Lower lobe of right lung (tissue), 2 donors: ENCODE measurements around the gene XYLT1. TPM values are rescaled to one million over a fixed set of nuclear protein-coding genes. Genes with fewer than 3 reads are reported as not detected.

Experiments used
- ATAC-seq, 2 donors: fragments of 200-7000 bp; cut with Tn5 transposase; one replicate each; pipeline ENCODE4 v1.9.1; 2020 to 2022; ENCODE audit warnings: mild to moderate bottlenecking in 2 of 2, moderate library complexity in 2 of 2
- DNase-seq: peaks from one replicate; pipeline ENCODE4 v3.0.0-alpha.2; 2020
- H3K27ac ChIP-seq: fragments of 200-600 bp; one replicate; pipeline ENCODE4 v1.8.0; 2022
- H3K27me3 ChIP-seq: fragments of 200-600 bp; one replicate; pipeline ENCODE4 v1.8.0; 2022; ENCODE audit warnings: low read depth
- H3K36me3 ChIP-seq: fragments of 200-600 bp; one replicate; pipeline ENCODE4 v1.8.0; 2022; ENCODE audit warnings: mild to moderate bottlenecking
- H3K4me1 ChIP-seq: fragments of 200-600 bp; one replicate; pipeline ENCODE4 v1.8.0; 2022
- H3K4me3 ChIP-seq: fragments of 200-600 bp; one replicate; pipeline ENCODE4 v1.8.0; 2022; ENCODE audit warnings: mild to moderate bottlenecking
- H3K9me3 ChIP-seq: fragments of 200-600 bp; one replicate; pipeline ENCODE4 v1.8.0; 2022
- intact Hi-C: fragments of 100-400 bp; cut with DNase I; formaldehyde crosslinking; loops from one replicate; pipeline ENCODE4 v1.11.0; 2022
- total RNA-seq: library from RNA; stranded (reverse); fragmentation: NEBNext Ultra II Directional; extraction: Animal tissue kit (Norgen Biotek cat#: 25700); gene quantifications from one replicate; pipeline ENCODE4 v1.2.1, GENCODE V29; 2021
- TF ChIP-seq, protein P1 (sequence below): fragments of 200-600 bp; IDR thresholded peaks from one replicate; pipeline ENCODE4 v1.8.0; 2022; ENCODE audit warnings: antibody characterized with exemption, mild to moderate bottlenecking
- donor health status: DM: no; HTN: yes; CAD: no; lungs with severe emphysema.

The XYLT1 gene
- total RNA-seq, 1 donor from 2014 or later, result 9.0 TPM

DNA sequence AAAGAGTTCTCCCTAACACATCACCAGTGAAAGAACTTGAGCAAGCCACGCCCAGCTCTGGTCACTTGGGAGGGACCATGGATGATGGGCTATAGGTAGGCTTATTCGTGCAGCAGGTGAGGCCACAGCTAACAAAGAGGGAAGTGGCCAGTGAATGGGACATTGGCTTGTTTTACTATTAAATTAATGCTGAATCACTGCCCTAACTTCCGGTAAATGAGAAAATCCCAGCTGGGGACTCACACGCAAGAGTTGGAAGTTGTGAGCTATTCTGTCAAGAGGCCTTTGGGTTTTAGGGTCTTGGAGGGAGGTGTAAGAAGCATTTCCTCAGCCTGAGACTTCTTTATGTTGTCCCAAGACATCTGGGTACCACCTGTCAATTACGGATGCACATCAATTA is 315.3 kb downstream of the XYLT1 start:
- intact Hi-C loops, result no loop called here
- TF ChIP-seq, protein P1, sequence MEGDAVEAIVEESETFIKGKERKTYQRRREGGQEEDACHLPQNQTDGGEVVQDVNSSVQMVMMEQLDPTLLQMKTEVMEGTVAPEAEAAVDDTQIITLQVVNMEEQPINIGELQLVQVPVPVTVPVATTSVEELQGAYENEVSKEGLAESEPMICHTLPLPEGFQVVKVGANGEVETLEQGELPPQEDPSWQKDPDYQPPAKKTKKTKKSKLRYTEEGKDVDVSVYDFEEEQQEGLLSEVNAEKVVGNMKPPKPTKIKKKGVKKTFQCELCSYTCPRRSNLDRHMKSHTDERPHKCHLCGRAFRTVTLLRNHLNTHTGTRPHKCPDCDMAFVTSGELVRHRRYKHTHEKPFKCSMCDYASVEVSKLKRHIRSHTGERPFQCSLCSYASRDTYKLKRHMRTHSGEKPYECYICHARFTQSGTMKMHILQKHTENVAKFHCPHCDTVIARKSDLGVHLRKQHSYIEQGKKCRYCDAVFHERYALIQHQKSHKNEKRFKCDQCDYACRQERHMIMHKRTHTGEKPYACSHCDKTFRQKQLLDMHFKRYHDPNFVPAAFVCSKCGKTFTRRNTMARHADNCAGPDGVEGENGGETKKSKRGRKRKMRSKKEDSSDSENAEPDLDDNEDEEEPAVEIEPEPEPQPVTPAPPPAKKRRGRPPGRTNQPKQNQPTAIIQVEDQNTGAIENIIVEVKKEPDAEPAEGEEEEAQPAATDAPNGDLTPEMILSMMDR, result no peak
- peak; percentile 16 to 21 for ATAC-seq

DNA sequence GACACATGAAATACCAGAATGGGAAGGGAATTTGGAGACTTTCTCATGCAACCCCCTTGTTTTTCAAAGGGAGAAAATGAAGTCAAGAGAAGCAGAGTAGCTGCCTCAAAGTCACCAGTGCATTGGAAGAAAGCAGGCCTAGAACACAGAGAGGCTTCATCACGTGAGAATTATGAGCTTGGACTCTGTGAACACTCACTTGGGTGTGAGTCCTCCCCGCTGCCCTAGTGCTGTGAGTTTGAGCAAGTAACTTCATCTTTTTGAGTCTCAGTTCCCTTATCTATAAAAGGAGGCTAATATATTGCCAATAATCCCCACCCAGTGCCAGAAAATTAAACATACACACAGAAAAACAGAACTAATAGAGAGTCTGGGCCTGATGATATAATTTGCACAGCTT is 315.8 kb downstream of the XYLT1 start:
- peak; percentile 53 for DNase-seq

More for the DNA sequence above, 315.3 kb downstream of the XYLT1 start:
- no peak overlapping the region for H3K4me3 ChIP-seq
- H3K36me3 ChIP-seq, result no peaks in the 10 kb centered on the region
- no peaks in the 10 kb centered on the region for H3K27me3 ChIP-seq
- no peak overlapping the region for H3K27ac ChIP-seq
- H3K9me3 ChIP-seq, result no peaks in the 10 kb centered on the region
- DNase-seq, result no peak
- no peaks in the 10 kb centered on the region for H3K4me1 ChIP-seq

DNA sequence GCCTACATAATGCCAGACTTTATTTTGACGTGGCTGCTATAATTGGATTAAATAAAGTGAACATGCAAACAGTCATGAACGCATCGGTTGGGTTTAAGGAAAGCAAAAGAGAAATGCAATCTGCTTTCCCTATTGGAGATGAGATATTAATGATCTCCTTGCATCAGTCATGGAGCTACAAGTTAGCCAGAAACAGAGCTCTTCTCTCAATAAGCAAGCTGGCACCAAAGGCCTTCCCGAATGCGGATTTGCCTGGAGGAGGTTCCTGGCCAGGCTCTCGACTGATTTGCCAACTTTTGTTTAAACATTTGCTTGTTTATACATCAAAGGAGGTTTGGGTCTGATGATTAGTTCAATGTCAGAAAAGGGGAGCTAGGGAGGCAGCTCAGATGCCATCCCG is 318.4 kb downstream of the XYLT1 start:
- TF ChIP-seq, protein P1, result no peak
- DNase-seq, result no peak
- ATAC-seq, result no peak
- intact Hi-C loops, result no loop called here
- no peaks in the 10 kb centered on the region for H3K27me3 ChIP-seq
- H3K36me3 ChIP-seq, result no peaks in the 10 kb centered on the region
- no peak overlapping the region for H3K4me3 ChIP-seq
- H3K27ac ChIP-seq, result no peak overlapping the region
- no peaks in the 10 kb centered on the region for H3K9me3 ChIP-seq
- H3K4me1 ChIP-seq, result no peaks in the 10 kb centered on the region

More for the DNA sequence above, 315.8 kb downstream of the XYLT1 start:
- H3K9me3 ChIP-seq, result no peaks in the 10 kb centered on the region
- no peak overlapping the region for H3K27ac ChIP-seq
- H3K36me3 ChIP-seq, result no peaks in the 10 kb centered on the region
- H3K4me3 ChIP-seq, result no peak overlapping the region
- TF ChIP-seq, protein P1, result no peak
- no peaks in the 10 kb centered on the region for H3K27me3 ChIP-seq
- no peaks in the 10 kb centered on the region for H3K4me1 ChIP-seq
- ATAC-seq, result peak; percentile 43 to 68
- intact Hi-C loops, result no loop called here

DNA sequence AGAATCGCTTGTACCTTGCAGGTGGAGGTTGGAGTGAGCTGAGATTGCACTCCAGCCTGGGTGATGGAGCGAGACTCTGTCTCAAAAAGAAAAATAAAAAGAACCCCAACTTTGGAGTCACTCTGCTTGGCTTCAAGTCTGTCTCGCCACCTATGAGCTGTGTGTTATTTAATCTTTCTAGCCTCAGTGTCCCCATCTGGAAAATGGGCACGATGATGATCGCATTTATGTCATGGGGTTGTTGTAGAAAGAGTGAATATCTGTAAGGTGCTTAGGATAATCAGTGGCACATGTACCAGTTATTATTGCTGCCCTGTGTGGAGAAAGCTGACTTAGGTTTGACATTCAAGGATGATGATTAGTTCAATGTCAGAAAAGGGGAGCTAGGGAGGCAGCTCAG is 319.4 kb downstream of the XYLT1 start:
- DNase-seq (no peak), ATAC-seq (no peak)
- TF ChIP-seq, protein P1, result no peak
- H3K4me1 ChIP-seq, result no peaks in the 10 kb centered on the region
- no peak overlapping the region for H3K27ac ChIP-seq
- no peaks in the 10 kb centered on the region for H3K27me3 ChIP-seq
- H3K36me3 ChIP-seq, result no peaks in the 10 kb centered on the region
- intact Hi-C loops, result no loop called here
- no peak overlapping the region for H3K4me3 ChIP-seq
- no peaks in the 10 kb centered on the region for H3K9me3 ChIP-seq

DNA sequence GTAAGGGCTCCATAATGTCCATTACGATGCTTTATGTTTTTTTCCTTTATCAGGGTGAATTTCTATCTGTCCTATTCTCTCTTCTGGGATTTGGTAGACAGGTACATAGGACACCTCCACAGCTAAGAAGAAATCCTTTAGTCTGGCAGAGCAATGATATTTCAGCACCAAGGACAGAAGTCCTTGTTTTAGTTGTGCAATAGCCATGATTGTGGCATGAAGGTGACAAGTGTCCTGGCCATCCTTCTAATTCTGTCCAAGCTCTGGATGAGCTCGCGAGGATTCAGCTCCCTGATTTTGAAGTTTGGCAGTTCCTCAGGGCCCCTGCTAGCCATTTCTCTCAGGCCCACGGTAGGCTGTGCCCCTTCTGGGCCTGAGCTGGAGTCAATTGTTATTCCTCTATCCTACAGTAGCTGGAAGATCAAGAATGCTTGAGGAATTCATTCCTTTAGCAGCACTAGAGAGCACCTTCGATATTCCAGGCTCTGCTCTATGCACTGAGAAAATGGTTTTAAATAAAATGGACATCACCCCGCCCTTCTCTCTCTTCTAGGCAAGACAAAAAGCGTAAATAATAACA is 320.8 kb downstream of the XYLT1 start:
- TF ChIP-seq, protein P1, result no peak

More for the DNA sequence above, 320.8 kb downstream of the XYLT1 start:
- intact Hi-C loops, result no loop called here
- H3K4me3 ChIP-seq, result no peak overlapping the region
- H3K27me3 ChIP-seq, result no peaks in the 10 kb centered on the region
- H3K27ac ChIP-seq, result no peak overlapping the region
- no peak for DNase-seq
- H3K36me3 ChIP-seq, result no peaks in the 10 kb centered on the region
- no peaks in the 10 kb centered on the region for H3K4me1 ChIP-seq
- no peak for ATAC-seq
- H3K9me3 ChIP-seq, result no peaks in the 10 kb centered on the region
